DND-41 (cell line): ENCODE results near the gene GABRG3.

Experiments
- ATAC-seq: fragments of 200-7000 bp; cut with Tn5 transposase; 3 replicates; pipeline ENCODE4 v1.9.1; 2021; ENCODE audit warnings: low read depth; ENCODE audit not compliant: insufficient read depth
- DNase-seq: peaks from one replicate; pipeline ENCODE4 v3.0.0-alpha.2; 2020
- H2AFZ ChIP-seq: 2 replicates; pipeline ENCODE4 v1.6.0; 2012; ENCODE audit warnings: low read depth, low read length
- H3K27ac ChIP-seq: 2 replicates; pipeline ENCODE4 v1.5.1; 2012; ENCODE audit warnings: low read length, inconsistent platforms
- H3K27me3 ChIP-seq: fragments of 200-600 bp; sonication (generic); 2 replicates; pipeline ENCODE4 v1.6.0; 2012; ENCODE audit warnings: low read length, mild to moderate bottlenecking, inconsistent platforms; ENCODE audit not compliant: insufficient read depth, poor library complexity
- H3K36me3 ChIP-seq: 2 replicates; pipeline ENCODE4 v1.5.1; 2012; ENCODE audit warnings: low read length, inconsistent platforms; ENCODE audit not compliant: insufficient read depth
- H3K4me1 ChIP-seq: 2 replicates; pipeline ENCODE4 v1.5.1; 2012; ENCODE audit warnings: mild to moderate bottlenecking, low read length; ENCODE audit not compliant: insufficient read depth
- H3K4me2 ChIP-seq: 2 replicates; pipeline ENCODE4 v1.6.0; 2012; ENCODE audit warnings: mild to moderate bottlenecking, moderate library complexity, low read length, inconsistent platforms; ENCODE audit not compliant: insufficient read depth
- H3K4me3 ChIP-seq, 2 experiments: fragments of 200-600 bp in 1 of 2; shearing (Covaris generic) in 1 of 2; 2 replicates each; pipeline ENCODE4 v1.5.1; 2012 to 2016; ENCODE audit warnings: inconsistent platforms in 2 of 2, low read length in 2 of 2, mild to moderate bottlenecking in 2 of 2, low read depth in 1 of 2, moderate library complexity in 1 of 2
- H3K79me2 ChIP-seq: 2 replicates; pipeline ENCODE4 v1.6.0; 2012; ENCODE audit warnings: low read length, inconsistent platforms; ENCODE audit not compliant: insufficient read depth
- H3K9ac ChIP-seq: 2 replicates; pipeline ENCODE4 v1.6.0; 2012; ENCODE audit warnings: low read depth, mild to moderate bottlenecking, inconsistent platforms, low read length, moderate library complexity
- H3K9me3 ChIP-seq: 2 replicates; pipeline ENCODE4 v1.5.1; 2012; ENCODE audit warnings: low read length, moderate library complexity, mild to moderate bottlenecking, inconsistent platforms; ENCODE audit not compliant: insufficient read depth, severe bottlenecking
- H4K20me1 ChIP-seq: 2 replicates; pipeline ENCODE4 v1.6.0; 2012; ENCODE audit warnings: low read length; ENCODE audit not compliant: insufficient read depth
- CTCF ChIP-seq: IDR thresholded peaks from 2 replicates; pipeline ENCODE4 v1.5.1; 2012; ENCODE audit warnings: borderline replicate concordance, low read length, moderate library complexity, mild to moderate bottlenecking; ENCODE audit not compliant: poor library complexity, severe bottlenecking; ENCODE audit errors: extremely low read depth
- EZH2 ChIP-seq: IDR thresholded peaks from 3 replicates; pipeline ENCODE4 v1.6.1; 2012; ENCODE audit warnings: borderline replicate concordance, low read depth, mild to moderate bottlenecking, moderate library complexity, low read length, inconsistent platforms; ENCODE audit not compliant: severe bottlenecking

The GABRG3 gene

GRCh38 chr15:27123291-27123690 is 152.3 kb downstream of the GABRG3 start:
- ATAC-seq = no peak
- Histone ChIP-seq H3K27me3 (no peaks in the 10 kb centered on the region), H3K4me1 (no peaks in the 10 kb centered on the region), H2AFZ (no peak overlapping the region), H3K27ac (no peak overlapping the region), H4K20me1 (no peaks in the 10 kb centered on the region), H3K4me3 (no peak overlapping the region), H3K4me2 (no peak overlapping the region), H3K9ac (no peak overlapping the region), H3K79me2 (no peaks in the 10 kb centered on the region), H3K36me3 (no peaks in the 10 kb centered on the region), H3K9me3 (no peaks in the 10 kb centered on the region)
- no peak for DNase-seq
- no peak for TF ChIP-seq EZH2
- no peak for TF ChIP-seq CTCF

- no peaks in the 10 kb centered on the region for H3K4me1 ChIP-seq
- TF ChIP-seq CTCF = no peak
- ATAC-seq = no peak
These were observed 152.8 kb downstream of the GABRG3 start for GRCh38 chr15:27123808-27124207.

GRCh38 chr15:27124287-27124871 is 153.4 kb downstream of the GABRG3 start:
- TF ChIP-seq EZH2 (no peak), CTCF (no peak)

More at GRCh38 chr15:27123808-27124207, 152.8 kb downstream of the GABRG3 start:
- Histone ChIP-seq H3K9ac (no peak overlapping the region), H3K79me2 (no peaks in the 10 kb centered on the region), H3K4me3 (no peak overlapping the region), H3K27me3 (no peaks in the 10 kb centered on the region), H3K27ac (no peak overlapping the region), H2AFZ (no peak overlapping the region), H3K36me3 (no peaks in the 10 kb centered on the region), H3K9me3 (no peaks in the 10 kb centered on the region), H3K4me2 (no peak overlapping the region), H4K20me1 (no peaks in the 10 kb centered on the region)
- DNase-seq = no peak

DNA sequence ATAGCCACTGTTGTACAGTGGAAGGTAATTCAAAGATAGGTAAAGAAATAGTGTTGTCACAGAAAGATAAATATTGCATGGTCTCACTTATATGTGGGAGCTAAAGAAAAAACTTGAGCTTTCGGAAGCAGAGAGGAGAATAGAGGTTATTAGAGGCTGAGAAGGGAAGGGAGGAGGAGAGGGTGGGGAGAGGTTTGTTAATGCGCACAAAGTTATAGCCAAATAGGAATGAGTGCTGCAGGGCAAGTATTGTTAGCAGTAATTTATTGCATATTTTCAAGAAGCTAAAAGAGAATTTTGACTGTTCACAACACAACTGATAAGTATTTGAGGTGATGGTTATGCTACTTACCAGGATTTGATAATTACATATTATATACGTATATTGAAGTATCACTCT is 154.2 kb downstream of the GABRG3 start:
- H3K27me3 ChIP-seq = no peaks in the 10 kb centered on the region
- H3K4me1 ChIP-seq = no peaks in the 10 kb centered on the region
- no peaks in the 10 kb centered on the region for H3K9me3 ChIP-seq
- no peaks in the 10 kb centered on the region for H3K36me3 ChIP-seq
- no peak for TF ChIP-seq CTCF
- no peak for TF ChIP-seq EZH2
- H3K4me2 ChIP-seq = no peak overlapping the region
- no peak overlapping the region for H3K4me3 ChIP-seq
- H3K27ac ChIP-seq = no peak overlapping the region
- DNase-seq (no peak), ATAC-seq (no peak)
- no peak overlapping the region for H2AFZ ChIP-seq
- no peaks in the 10 kb centered on the region for H4K20me1 ChIP-seq
- no peaks in the 10 kb centered on the region for H3K79me2 ChIP-seq
- H3K9ac ChIP-seq = no peak overlapping the region

More at GRCh38 chr15:27124287-27124871, 153.4 kb downstream of the GABRG3 start:
- Histone ChIP-seq H3K4me1 (no peaks in the 10 kb centered on the region), H4K20me1 (no peaks in the 10 kb centered on the region), H3K4me3 (no peak overlapping the region), H3K79me2 (no peaks in the 10 kb centered on the region), H3K36me3 (no peaks in the 10 kb centered on the region), H3K27me3 (no peaks in the 10 kb centered on the region), H2AFZ (no peak overlapping the region), H3K9ac (no peak overlapping the region), H3K9me3 (no peaks in the 10 kb centered on the region), H3K4me2 (no peak overlapping the region), H3K27ac (no peak overlapping the region)
- ATAC-seq (no peak), DNase-seq (no peak)
